Peyer's patch (tissue), 4 donors: ENCODE data around the gene AUTS2.

Source experiments
- POLR2A ChIP-seq, 2 donors: fragments of 450-650 bp; IDR thresholded peaks; one replicate each; pipeline ENCODE4 v1.5.1; 2017; ENCODE audit warnings: antibody characterized with exemption in 2 of 2, mild to moderate bottlenecking in 2 of 2, moderate library complexity in 2 of 2
- TF ChIP-seq, protein P1 (sequence below), 6 experiments: fragments of 450-650 bp in 4 of 6; fragments of 200-600 bp in 2 of 6; sonication (generic) in 1 of 6; IDR thresholded peaks; one replicate each; pipeline ENCODE4 v1.5.1; 2017 to 2019; ENCODE audit warnings: antibody characterized with exemption in 6 of 6, mild to moderate bottlenecking in 3 of 6, moderate library complexity in 1 of 6

DNA sequence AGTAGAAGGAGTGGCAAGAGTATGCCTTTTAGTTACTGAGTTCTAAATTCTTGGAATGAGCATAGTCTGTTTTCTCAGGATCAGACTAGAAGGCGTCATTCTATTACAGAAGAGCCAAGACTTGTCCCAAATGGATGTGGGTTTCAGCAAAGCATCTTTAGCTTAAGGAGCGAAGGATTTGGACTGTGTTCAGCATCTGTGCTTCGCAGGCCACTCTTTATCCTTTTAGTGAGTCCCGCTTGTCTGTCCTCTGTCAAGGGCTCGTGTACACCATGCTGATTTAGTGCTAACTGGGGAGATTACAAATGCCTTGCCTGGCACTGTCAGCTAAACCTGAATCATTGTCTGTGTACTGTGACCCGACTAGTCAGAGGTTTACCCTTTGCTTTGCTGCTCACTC, 465.7 kb downstream of the AUTS2 start:
- TF ChIP-seq POLR2A (IDR thresholded peaks at IDR 0.05), result no peak
- TF ChIP-seq, protein P1, sequence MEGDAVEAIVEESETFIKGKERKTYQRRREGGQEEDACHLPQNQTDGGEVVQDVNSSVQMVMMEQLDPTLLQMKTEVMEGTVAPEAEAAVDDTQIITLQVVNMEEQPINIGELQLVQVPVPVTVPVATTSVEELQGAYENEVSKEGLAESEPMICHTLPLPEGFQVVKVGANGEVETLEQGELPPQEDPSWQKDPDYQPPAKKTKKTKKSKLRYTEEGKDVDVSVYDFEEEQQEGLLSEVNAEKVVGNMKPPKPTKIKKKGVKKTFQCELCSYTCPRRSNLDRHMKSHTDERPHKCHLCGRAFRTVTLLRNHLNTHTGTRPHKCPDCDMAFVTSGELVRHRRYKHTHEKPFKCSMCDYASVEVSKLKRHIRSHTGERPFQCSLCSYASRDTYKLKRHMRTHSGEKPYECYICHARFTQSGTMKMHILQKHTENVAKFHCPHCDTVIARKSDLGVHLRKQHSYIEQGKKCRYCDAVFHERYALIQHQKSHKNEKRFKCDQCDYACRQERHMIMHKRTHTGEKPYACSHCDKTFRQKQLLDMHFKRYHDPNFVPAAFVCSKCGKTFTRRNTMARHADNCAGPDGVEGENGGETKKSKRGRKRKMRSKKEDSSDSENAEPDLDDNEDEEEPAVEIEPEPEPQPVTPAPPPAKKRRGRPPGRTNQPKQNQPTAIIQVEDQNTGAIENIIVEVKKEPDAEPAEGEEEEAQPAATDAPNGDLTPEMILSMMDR (IDR thresholded peaks at IDR 0.05), result no peak
